Thyroid gland (tissue), 4 donors: ENCODE results near the gene EZR. TPM values are rescaled to one million over a fixed set of nuclear protein-coding genes. Genes with fewer than 3 reads are reported as not detected.

Source experiments
- DNase-seq, 2 donors: peaks; one replicate each; pipeline ENCODE4 v3.0.0-alpha.2; 2019
- H3K27ac ChIP-seq, 3 donors: fragments of 200-600 bp; sonication (generic); 1 replicate in 2 of 3; 2 replicates in 1 of 3; pipeline ENCODE4 v1.5.1; 2016 to 2019; ENCODE audit warnings: mild to moderate bottlenecking in 1 of 3, moderate library complexity in 1 of 3
- H3K27me3 ChIP-seq: fragments of 200-600 bp; sonication (generic); one replicate; pipeline ENCODE4 v1.5.1; 2019
- H3K36me3 ChIP-seq, 2 donors: fragments of 200-600 bp; sonication (generic); one replicate each; pipeline ENCODE4 v1.5.1; 2016 to 2019
- H3K4me1 ChIP-seq, 2 donors: fragments of 200-600 bp; sonication (generic); one replicate each; pipeline ENCODE4 v1.5.1; 2017 to 2019
- H3K4me3 ChIP-seq, 3 donors: fragments of 200-600 bp; sonication (generic); replicated peaks in 1 of 3; 1 replicate in 2 of 3; 2 replicates in 1 of 3; pipeline ENCODE4 v1.5.1; 2016; ENCODE audit warnings: mild to moderate bottlenecking in 1 of 3
- H3K9me3 ChIP-seq: fragments of 200-600 bp; sonication (generic); one replicate; pipeline ENCODE4 v1.5.1; 2017
- CTCF ChIP-seq, 6 experiments: fragments of 200-600 bp in 3 of 6; fragments of 450-650 bp in 3 of 6; sonication (generic) in 3 of 6; IDR thresholded peaks; one replicate each; pipeline ENCODE4 v1.5.1; 2016 to 2019; ENCODE audit warnings: antibody characterized with exemption in 6 of 6, mild to moderate bottlenecking in 2 of 6, inconsistent platforms in 1 of 6, moderate library complexity in 1 of 6
- POLR2A ChIP-seq, 2 donors: fragments of 450-650 bp; IDR thresholded peaks; one replicate each; pipeline ENCODE4 v1.6.1; 2017; ENCODE audit warnings: antibody characterized with exemption in 2 of 2, mild to moderate bottlenecking in 2 of 2, moderate library complexity in 1 of 2
- WGBS, 2 donors: methylation state at CpG; one replicate each; pipeline ENCODE4 v1.1.5; 2017; 5-methylcytosine and 5-hydroxymethylcytosine counted together
- intact Hi-C: fragments of 100-400 bp; cut with DNase I; formaldehyde crosslinking; loops from one replicate; pipeline ENCODE4 v1.15.1; 2023
- total RNA-seq, 4 donors: library from RNA; depleted of rRNA; stranded (reverse); fragments of >200 nt; gene quantifications; one replicate each; pipeline ENCODE4 v1.2.3, GENCODE V29; 2016

EZR gene
- total RNA-seq, 4 donors from 2014 or later, result 221 to 412 (median 339) TPM

GRCh38 chr6:158756126-158756525 lies 63.0 kb downstream of the EZR start:
- no peak overlapping the region for H3K4me3 ChIP-seq
- DNase-seq, result no peak
- TF ChIP-seq POLR2A (IDR thresholded peaks at IDR 0.05) (no peak), CTCF (IDR thresholded peaks at IDR 0.05) (no peak)

GRCh38 chr6:158755636-158756035 lies 63.5 kb downstream of the EZR start:
- H3K4me3 ChIP-seq, result no peak overlapping the region
- peaks cover 1 to 9% of the 10 kb centered on the region in 2 donors for H3K4me1 ChIP-seq
- peaks cover 0 to 6% of the 10 kb centered on the region in 2 donors for H3K36me3 ChIP-seq
- no peak overlapping the region for H3K27ac ChIP-seq
- H3K9me3 ChIP-seq, result no peaks in the 10 kb centered on the region
- intact Hi-C loops, result no loop called here
- H3K27me3 ChIP-seq, result no peaks in the 10 kb centered on the region
- DNase-seq, result no peak
- 90 to 94% methylated on average over 13 of the region's 13 CpGs for WGBS, 2 donors
- TF ChIP-seq CTCF (IDR thresholded peaks at IDR 0.05) (no peak), POLR2A (IDR thresholded peaks at IDR 0.05) (no peak)

More at GRCh38 chr6:158756126-158756525, 63.0 kb downstream of the EZR start:
- peaks cover 0 to 5% of the 10 kb centered on the region in 2 donors for H3K36me3 ChIP-seq
- H3K9me3 ChIP-seq, result no peaks in the 10 kb centered on the region
- H3K27ac ChIP-seq, result no peak overlapping the region
- WGBS, 2 donors, result 94% methylated on average over 9 of the region's 9 CpGs
- intact Hi-C loops, result no loop called here
- no peaks in the 10 kb centered on the region for H3K27me3 ChIP-seq
- H3K4me1 ChIP-seq, result peaks cover 2 to 14% of the 10 kb centered on the region in 2 donors

- intact Hi-C loops, result no loop called here
- H3K27ac ChIP-seq, result no peak overlapping the region
- peaks cover 0 to 6% of the 10 kb centered on the region in 2 donors for H3K36me3 ChIP-seq
- H3K9me3 ChIP-seq, result no peaks in the 10 kb centered on the region
- no peak for DNase-seq
- 84 to 89% methylated on average over 11 of the region's 11 CpGs for WGBS, 2 donors
- no peak overlapping the region for H3K4me3 ChIP-seq
- H3K27me3 ChIP-seq, result no peaks in the 10 kb centered on the region
- TF ChIP-seq POLR2A (IDR thresholded peaks at IDR 0.05), result no peak
- TF ChIP-seq CTCF (IDR thresholded peaks at IDR 0.05), result no peak
- peaks cover 0 to under 1% of the 10 kb centered on the region in 2 donors for H3K4me1 ChIP-seq
Measured at GRCh38 chr6:158754738-158755137, 64.4 kb downstream of the EZR start.

- Histone ChIP-seq H3K36me3 (peaks cover 0 to 6% of the 10 kb centered on the region in 2 donors), H3K9me3 (no peaks in the 10 kb centered on the region), H3K4me3 (no peak overlapping the region), H3K4me1 (no peaks in the 10 kb centered on the region), H3K27ac (no peak overlapping the region), H3K27me3 (no peaks in the 10 kb centered on the region)
- 89 to 96% methylated on average over 9 of the region's 9 CpGs for WGBS, 2 donors
- intact Hi-C loops, result no loop called here
- no peak for DNase-seq
- TF ChIP-seq CTCF (IDR thresholded peaks at IDR 0.05), result no peak
- TF ChIP-seq POLR2A (IDR thresholded peaks at IDR 0.05), result no peak
Measured at GRCh38 chr6:158753811-158754210, 65.4 kb downstream of the EZR start.

GRCh38 chr6:158752613-158753012 lies 66.6 kb downstream of the EZR start:
- no peaks in the 10 kb centered on the region for H3K4me1 ChIP-seq
- TF ChIP-seq POLR2A (IDR thresholded peaks at IDR 0.05) (no peak), CTCF (IDR thresholded peaks at IDR 0.05) (peak in 1 of 6 experiments; percentile 22)
- no peaks in the 10 kb centered on the region for H3K9me3 ChIP-seq
- H3K27ac ChIP-seq, result peak overlapping the region in 1 of 3 donors; percentile 50
- WGBS, 2 donors, result 61 to 89% methylated on average over 2 to 3 of the region's 3 CpGs
- H3K4me3 ChIP-seq, result no peak overlapping the region
- intact Hi-C loops, result no loop called here
- H3K27me3 ChIP-seq, result no peaks in the 10 kb centered on the region
- DNase-seq, result no peak
- peaks cover 0 to 6% of the 10 kb centered on the region in 2 donors for H3K36me3 ChIP-seq
